GM21737 (cell line): ENCODE results near the gene IL36G.

Source experiments
- ATAC-seq: cut with Tn5 transposase; IDR thresholded peaks from one replicate; pipeline ENCODE4 v1.9.1; 2021; ENCODE audit warnings: mild to moderate bottlenecking, moderate library complexity; ENCODE audit not compliant: unreplicated experiment

Gene IL36G

GRCh38 chr2:112972423-112973086 lies 5.3 kb upstream of the IL36G start:
- ATAC-seq: no peak

- no peak for ATAC-seq
Measured at GRCh38 chr2:112973156-112973555, 4.7 kb upstream of the IL36G start.

GRCh38 chr2:112979731-112980130 lies 1.9 kb downstream of the IL36G start:
- ATAC-seq: no peak

- ATAC-seq: no peak
Measured at GRCh38 chr2:112980537-112980936, 2.7 kb downstream of the IL36G start.

- no peak for ATAC-seq
Measured at GRCh38 chr2:112985090-112985489, 7.3 kb downstream of the IL36G start.

- no peak for ATAC-seq
Measured at GRCh38 chr2:112989611-112990010, 11.8 kb downstream of the IL36G start.

GRCh38 chr2:112993831-112994230 lies 16.0 kb downstream of the IL36G start:
- ATAC-seq: no peak

GRCh38 chr2:112994648-112995047 lies 16.8 kb downstream of the IL36G start:
- no peak for ATAC-seq

GRCh38 chr2:112995346-112995920 lies 17.6 kb downstream of the IL36G start:
- no peak for ATAC-seq

- ATAC-seq: no peak
Measured at GRCh38 chr2:112996635-112997034, 18.8 kb downstream of the IL36G start.

GRCh38 chr2:112997151-112997550 lies 19.3 kb downstream of the IL36G start:
- no peak for ATAC-seq

GRCh38 chr2:113000436-113000835 lies 22.6 kb downstream of the IL36G start:
- no peak for ATAC-seq

GRCh38 chr2:113002677-113003076 lies 24.9 kb downstream of the IL36G start:
- no peak for ATAC-seq

- no peak for ATAC-seq
Measured at GRCh38 chr2:113005030-113005509, 27.3 kb downstream of the IL36G start, which contains the start of gene IL36A. Gene IL36A, plus strand, starts transcription at chr2:113005459. Its CDS starts 413 bp downstream, at chr2:113005872.

GRCh38 chr2:113007250-113007649 lies 29.4 kb downstream of the IL36G start:
- ATAC-seq: no peak

GRCh38 chr2:113009622-113010021 lies 31.8 kb downstream of the IL36G start:
- ATAC-seq: no peak

- no peak for ATAC-seq
Measured at GRCh38 chr2:113010088-113010487, 32.3 kb downstream of the IL36G start.

- no peak for ATAC-seq
Measured at GRCh38 chr2:113011108-113011507, 33.3 kb downstream of the IL36G start.

- ATAC-seq: no peak
Measured at GRCh38 chr2:113012436-113013335, 34.9 kb downstream of the IL36G start.

GRCh38 chr2:113013336-113013661 lies 35.5 kb downstream of the IL36G start:
- ATAC-seq: no peak

GRCh38 chr2:113014067-113014466 lies 36.3 kb downstream of the IL36G start:
- ATAC-seq: no peak

- no peak for ATAC-seq
Measured at GRCh38 chr2:113015042-113015441, 37.2 kb downstream of the IL36G start.
